Measurements from ENCODE around the gene HSD17B12. TPM values are rescaled to one million over a fixed set of nuclear protein-coding genes. Genes with fewer than 3 reads are reported as not detected.
"Not testable (repeated sequence)": the region's sequence is repeated elsewhere in the genome, so short reads cannot be mapped to it uniquely, and the experiment has no call there.

Gene HSD17B12
- total and polyA plus RNA-seq, 2 experiments from 2014 or later: 128 to 168 TPM

GRCh38 chr11:43765194-43765593, 84.7 kb downstream of the HSD17B12 start:
- H3K27ac Mint-ChIP-seq: no peak overlapping the region
- Histone ChIP-seq H3K79me2 (replicated peaks; ENCODE audit: insufficient read depth) (peaks cover 15% of the 10 kb centered on the region; the same call in 1 of the 2 replicates), H3K27me3 (ENCODE audit: insufficient read depth) (no peaks in the 10 kb centered on the region), H3K4me1 (ENCODE audit: insufficient read depth) (no peaks in the 10 kb centered on the region), H3K27ac (ENCODE audit: low read depth) (no peak overlapping the region), H3K4me3 (no peak overlapping the region), H3F3A (replicated peaks; ENCODE audit: low read depth) (no peaks in the 10 kb centered on the region), H3K9me2 (ENCODE audit: insufficient read depth) (no peaks in the 10 kb centered on the region), H2AFZ (no peak overlapping the region), H3K4me2 (no peak overlapping the region), H3K36me3 (ENCODE audit: insufficient read depth) (peaks cover 4% of the 10 kb centered on the region; the same call in 1 of the 2 replicates), H4K20me1 (replicated peaks; ENCODE audit: insufficient read depth) (no peaks in the 10 kb centered on the region)
- peaks cover 7% of the 10 kb centered on the region; the same call in 1 of the 3 replicates for H3K9me3 Mint-ChIP-seq
- TF ChIP-seq REST (IDR thresholded peaks at IDR 0.05; ENCODE audit: unreplicated experiment): no peak
- no peak for TF ChIP-seq NANOG (IDR thresholded peaks at IDR 0.05; ENCODE audit: borderline replicate concordance)
- TF ChIP-seq CREB1 (CRISPR knock-in tag; IDR thresholded peaks at IDR 0.05; ENCODE audit: low read depth): no peak
- H3K4me3 Mint-ChIP-seq: no peak overlapping the region
- no peaks in the 10 kb centered on the region for H3K27me3 Mint-ChIP-seq (ENCODE audit: insufficient read depth, low read depth, poor library complexity)
- no peaks in the 10 kb centered on the region for H3K4me1 Mint-ChIP-seq
- DNase-seq (ENCODE audit: low spot score): no peak
- peaks cover 41% of the 10 kb centered on the region for H3K36me3 Mint-ChIP-seq (ENCODE audit: low read depth)
- ATAC-seq: no peak

GRCh38 chr11:43768654-43769053, 88.1 kb downstream of the HSD17B12 start:
- H3K4me3 ChIP-seq; H3K27me3 ChIP-seq (ENCODE audit: insufficient read depth); H3K9me3 Mint-ChIP-seq; H2AFZ ChIP-seq; H3K27ac Mint-ChIP-seq; H3K4me1 Mint-ChIP-seq; H3K4me2 ChIP-seq; DNase-seq (ENCODE audit: low spot score); H3F3A ChIP-seq (replicated peaks; ENCODE audit: low read depth); H3K36me3 ChIP-seq (ENCODE audit: insufficient read depth); H3K4me1 ChIP-seq (ENCODE audit: insufficient read depth); H3K4me3 Mint-ChIP-seq; H3K27me3 Mint-ChIP-seq (ENCODE audit: insufficient read depth, low read depth, poor library complexity); H4K20me1 ChIP-seq (replicated peaks; ENCODE audit: insufficient read depth); ATAC-seq; H3K27ac ChIP-seq (ENCODE audit: low read depth); H3K9me2 ChIP-seq (ENCODE audit: insufficient read depth): not testable (repeated sequence)
- peaks cover 50% of the 10 kb centered on the region for H3K36me3 Mint-ChIP-seq (ENCODE audit: low read depth)
- peaks cover 40% of the 10 kb centered on the region for H3K79me2 ChIP-seq (replicated peaks; ENCODE audit: insufficient read depth)

- ATAC-seq (no peak), DNase-seq (ENCODE audit: low spot score) (no peak)
- Histone ChIP-seq H3K27me3 (ENCODE audit: insufficient read depth) (no peaks in the 10 kb centered on the region), H3K79me2 (replicated peaks; ENCODE audit: insufficient read depth) (peaks cover 52% of the 10 kb centered on the region), H4K20me1 (replicated peaks; ENCODE audit: insufficient read depth) (no peaks in the 10 kb centered on the region), H3K9me2 (ENCODE audit: insufficient read depth) (no peaks in the 10 kb centered on the region), H3K4me1 (ENCODE audit: insufficient read depth) (no peaks in the 10 kb centered on the region), H3F3A (replicated peaks; ENCODE audit: low read depth) (no peaks in the 10 kb centered on the region), H3K4me3 (no peak overlapping the region), H2AFZ (no peak overlapping the region), H3K4me2 (no peak overlapping the region), H3K36me3 (ENCODE audit: insufficient read depth) (peaks cover 13% of the 10 kb centered on the region), H3K27ac (ENCODE audit: low read depth) (no peak overlapping the region)
- H3K4me1 Mint-ChIP-seq: no peaks in the 10 kb centered on the region
- H3K9me3 Mint-ChIP-seq: peaks cover 14% of the 10 kb centered on the region; the same call in 2 of the 3 replicates
- peaks cover 9% of the 10 kb centered on the region for H3K27me3 Mint-ChIP-seq (ENCODE audit: insufficient read depth, low read depth, poor library complexity)
- H3K4me3 Mint-ChIP-seq: no peak overlapping the region
- peaks cover 59% of the 10 kb centered on the region for H3K36me3 Mint-ChIP-seq (ENCODE audit: low read depth)
- H3K27ac Mint-ChIP-seq: no peak overlapping the region
- TF ChIP-seq POLR2AphosphoS5 (IDR thresholded peaks at IDR 0.05; ENCODE audit: low read depth): no peak
- TF ChIP-seq JUNB (IDR thresholded peaks at IDR 0.05; ENCODE audit: unreplicated experiment): no peak
- no peak for TF ChIP-seq CREB1 (CRISPR knock-in tag; IDR thresholded peaks at IDR 0.05; ENCODE audit: low read depth)
- TF ChIP-seq EZH2 (IDR thresholded peaks at IDR 0.05; ENCODE audit: low read depth, unreplicated experiment): no peak
- TF ChIP-seq ZNF331 (CRISPR knock-in tag; IDR thresholded peaks at IDR 0.05; ENCODE audit: low read depth): no peak
- no peak for TF ChIP-seq STAT1 (IDR thresholded peaks at IDR 0.05; ENCODE audit: unreplicated experiment)
- no peak for TF ChIP-seq CTCF (conservative IDR thresholded peaks at IDR 0.05; ENCODE audit: low read depth in 2 of 2)
- no peak for TF ChIP-seq NANOG (IDR thresholded peaks at IDR 0.05; ENCODE audit: borderline replicate concordance)
- no peak for TF ChIP-seq EZH2phosphoT487 (IDR thresholded peaks at IDR 0.05; ENCODE audit: unreplicated experiment)
- TF ChIP-seq REST (IDR thresholded peaks at IDR 0.05; ENCODE audit: unreplicated experiment): no peak
Observed at GRCh38 chr11:43770173-43770572, 89.6 kb downstream of the HSD17B12 start.

Measured in GM23338 (cell line).